Thoracic aorta (tissue), 2 donors: ENCODE measurements around the gene UTP18. TPM values are rescaled to one million over a fixed set of nuclear protein-coding genes. Genes with fewer than 3 reads are reported as not detected.

Experiments used
- ATAC-seq: fragments of 150-250 bp; one replicate; pipeline ENCODE4 v1.8.0; 2017; ENCODE audit warnings: low read depth; ENCODE audit not compliant: insufficient number of reproducible peaks, low FRiP score
- DNase-seq: peaks from one replicate; pipeline ENCODE4 v3.0.0-alpha.2; 2020; ENCODE audit warnings: low spot score
- H3K27ac ChIP-seq, 2 donors: fragments of 200-600 bp; sonication (generic); 1 replicate in 1 of 2; 2 replicates in 1 of 2; pipeline ENCODE4 v1.5.1; 2016; ENCODE audit warnings: mild to moderate bottlenecking in 2 of 2, moderate library complexity in 2 of 2
- H3K27me3 ChIP-seq: fragments of 200-600 bp; sonication (generic); replicated peaks from 2 replicates; pipeline ENCODE4 v1.6.0; 2016; ENCODE audit warnings: mild to moderate bottlenecking; ENCODE audit not compliant: insufficient read depth
- H3K36me3 ChIP-seq: fragments of 200-600 bp; sonication (generic); one replicate; pipeline ENCODE4 v1.5.1; 2016
- H3K4me1 ChIP-seq, 2 donors: fragments of 200-600 bp; sonication (generic); 1 replicate in 1 of 2; 2 replicates in 1 of 2; pipeline versions ENCODE4 v1.5.1 to v1.6.0; 2016; ENCODE audit warnings: low read depth in 2 of 2, mild to moderate bottlenecking in 1 of 2; ENCODE audit not compliant: control insufficient read depth in 1 of 2
- H3K4me3 ChIP-seq: fragments of 200-600 bp; sonication (generic); 2 replicates; pipeline ENCODE4 v1.5.1; 2016; ENCODE audit warnings: mild to moderate bottlenecking
- H3K9me3 ChIP-seq: fragments of 200-600 bp; sonication (generic); 2 replicates; pipeline ENCODE4 v1.5.1; 2016
- CTCF ChIP-seq: fragments of 200-600 bp; sonication (generic); IDR thresholded peaks from one replicate; pipeline ENCODE4 v1.5.1; 2019; ENCODE audit warnings: antibody characterized with exemption
- total RNA-seq, 2 donors: library from RNA; depleted of rRNA; stranded (reverse); fragments of >200 nt; gene quantifications; one replicate each; pipeline versions ENCODE4 v1.1.0 to v1.2.3, GENCODE V29; 2016

Gene UTP18
- total RNA-seq, 2 donors from 2014 or later = 14.5 to 27.4 TPM

DNA sequence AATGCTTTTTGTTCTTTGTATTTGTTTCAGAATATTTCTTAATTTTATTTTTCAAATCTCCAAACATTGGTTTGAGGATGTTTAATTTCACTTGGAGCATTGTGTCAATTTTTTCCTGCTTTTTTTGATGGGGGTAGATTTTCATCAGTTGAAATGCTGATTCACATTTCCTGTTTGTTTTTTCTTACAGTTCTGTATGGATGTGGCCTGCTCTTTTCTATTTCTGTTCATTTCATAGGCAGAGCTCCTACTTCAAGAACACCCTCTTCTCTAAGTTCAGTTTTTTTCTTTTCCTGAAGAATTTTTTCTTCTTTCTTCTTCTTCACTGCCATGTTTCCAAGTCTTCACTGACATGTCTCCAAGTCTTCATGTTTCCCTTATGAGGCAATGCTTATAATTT is 9.3 kb upstream of the UTP18 start:
- no peak for DNase-seq
- Histone ChIP-seq H3K27ac (no peak overlapping the region), H3K27me3 (no peaks in the 10 kb centered on the region), H3K9me3 (no peaks in the 10 kb centered on the region), H3K36me3 (no peaks in the 10 kb centered on the region), H3K4me1 (no peaks in the 10 kb centered on the region), H3K4me3 (no peak overlapping the region)
- no peak for ATAC-seq
- TF ChIP-seq CTCF = no peak

DNA sequence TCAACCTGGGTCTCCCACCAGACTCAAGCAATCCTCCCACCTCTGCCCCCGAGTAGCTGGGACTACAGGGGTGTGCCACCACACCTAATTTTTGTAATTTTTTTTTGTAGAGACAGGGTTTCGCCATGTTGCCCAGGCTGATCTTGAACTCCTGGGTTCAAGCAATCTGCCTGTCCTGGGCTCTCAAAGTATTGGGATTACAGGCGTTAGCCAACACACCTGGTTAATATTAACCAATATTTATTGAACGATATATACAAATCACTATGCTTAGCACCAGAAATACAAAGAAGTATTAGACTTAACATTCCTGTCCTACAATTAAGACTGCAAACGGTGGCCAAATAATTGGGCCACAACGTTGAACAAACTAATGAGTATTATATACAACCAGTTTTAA is 4.7 kb upstream of the UTP18 start:
- Histone ChIP-seq H3K4me3 (no peak overlapping the region), H3K27me3 (no peaks in the 10 kb centered on the region), H3K27ac (no peak overlapping the region), H3K4me1 (peaks cover 8 to 28% of the 10 kb centered on the region in 2 donors), H3K9me3 (no peaks in the 10 kb centered on the region), H3K36me3 (no peaks in the 10 kb centered on the region)
- ATAC-seq (no peak), DNase-seq (no peak)
- no peak for TF ChIP-seq CTCF

DNA sequence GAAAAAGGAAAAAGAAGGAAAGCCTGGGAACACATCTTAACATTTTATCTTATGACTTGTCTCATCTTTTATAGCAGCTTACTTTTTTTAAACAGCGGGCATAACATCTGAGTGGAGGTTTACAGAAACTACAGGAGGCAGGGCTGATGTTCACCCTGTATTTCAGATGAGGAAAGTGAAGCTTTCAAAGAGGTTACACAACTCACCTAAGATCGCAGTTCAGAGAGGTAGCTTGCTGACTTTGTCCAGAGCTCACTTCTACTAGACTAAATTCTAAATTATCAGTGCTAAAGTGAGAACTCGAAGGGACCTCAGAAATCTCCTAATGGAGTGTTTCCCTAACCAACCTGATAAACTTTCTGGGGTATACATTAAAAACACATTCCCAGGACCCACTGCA is 4.2 kb upstream of the UTP18 start:
- TF ChIP-seq CTCF = no peak
- Histone ChIP-seq H3K4me1 (peaks cover 8 to 28% of the 10 kb centered on the region in 2 donors), H3K27ac (no peak overlapping the region), H3K9me3 (no peaks in the 10 kb centered on the region), H3K36me3 (no peaks in the 10 kb centered on the region), H3K4me3 (no peak overlapping the region), H3K27me3 (no peaks in the 10 kb centered on the region)
- ATAC-seq = no peak
- no peak for DNase-seq

GRCh38 chr17:51257150-51258081 is 2.9 kb upstream of the UTP18 start:
- Histone ChIP-seq H3K27me3 (no peaks in the 10 kb centered on the region), H3K4me1 (peaks cover 20 to 39% of the 10 kb centered on the region in 2 donors), H3K4me3 (no peak overlapping the region), H3K27ac (no peak overlapping the region), H3K9me3 (no peaks in the 10 kb centered on the region), H3K36me3 (no peaks in the 10 kb centered on the region)
- TF ChIP-seq CTCF = no peak
- DNase-seq (no peak), ATAC-seq (no peak)

DNA sequence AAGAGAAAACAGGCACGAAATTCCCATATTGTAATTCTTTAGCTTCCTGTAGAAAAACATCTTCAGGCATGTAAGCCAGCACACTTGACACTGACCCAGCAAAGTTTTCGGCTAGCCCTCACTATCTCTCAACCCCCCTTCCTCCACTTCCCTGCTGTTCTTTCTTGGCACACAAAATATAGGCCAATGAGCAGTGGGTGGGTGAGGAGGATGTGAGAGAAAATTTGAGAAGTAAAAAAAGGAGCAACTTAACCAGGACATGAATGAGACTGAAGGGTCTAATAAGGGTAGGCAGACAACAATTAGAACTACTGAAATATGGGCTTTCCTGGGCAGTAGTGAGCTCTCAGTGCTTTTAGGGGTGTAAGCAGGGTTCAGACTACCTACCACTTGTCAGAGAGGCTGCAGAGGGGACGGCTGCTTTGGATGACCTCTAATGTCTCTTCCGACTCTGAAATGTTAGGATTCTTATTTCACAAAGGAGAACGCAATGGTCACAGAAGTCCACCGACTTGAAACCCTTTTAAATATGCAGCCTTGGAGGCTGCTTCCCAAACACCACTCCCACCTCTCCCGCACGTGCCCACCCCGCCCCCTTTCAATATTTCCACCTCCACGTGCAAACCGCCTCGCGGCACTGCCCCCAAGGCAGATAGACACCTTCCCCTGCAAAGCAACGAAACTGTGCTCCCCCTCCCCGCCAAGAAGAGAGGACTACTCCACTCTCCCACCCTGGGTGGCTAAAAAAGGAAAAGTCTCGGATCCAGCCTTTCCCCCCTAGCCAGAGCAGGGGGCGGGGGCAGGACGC is 1.4 kb upstream of the UTP18 start:
- no peak for DNase-seq

More for the DNA sequence above, 1.4 kb upstream of the UTP18 start:
- no peaks in the 10 kb centered on the region for H3K36me3 ChIP-seq
- H3K9me3 ChIP-seq = no peaks in the 10 kb centered on the region
- no peaks in the 10 kb centered on the region for H3K27me3 ChIP-seq
- H3K4me1 ChIP-seq = peaks cover 26 to 45% of the 10 kb centered on the region in 2 donors
- no peak for ATAC-seq
- H3K4me3 ChIP-seq = peak overlapping the region; percentile 86
- H3K27ac ChIP-seq = no peak overlapping the region
- no peak for TF ChIP-seq CTCF
